ENCODE results near the gene POGZ. TPM values are rescaled to one million over a fixed set of nuclear protein-coding genes. Genes with fewer than 3 reads are reported as not detected.
"Not testable (repeated sequence)": the region's sequence is repeated elsewhere in the genome, so short reads cannot be mapped to it uniquely, and the experiment has no call there.

The POGZ gene
- total RNA-seq, 8 experiments from 2014 or later = 13.2 to 98.2 (median 55.7) TPM

GRCh38 chr1:151405187-151405951, 53.9 kb downstream of the POGZ start:
- 87 to 100% (median 92%) methylated on average over 2 to 12 of the region's 13 CpGs; no CpG with 5 or more reads in 2 of the 10 experiments for WGBS, 10 experiments
- H3K27ac ChIP-seq = no peak overlapping the region
- no peak overlapping the region for H3K4me3 ChIP-seq
- in situ Hi-C loops (cut with MboI; ENCODE audit: low pct_unique_long_range_greater_than_20kb in 2 of 9, low sequenced_read_pairs in 9 of 9, unreplicated experiment in 9 of 9) = no loop called here
- H3K4me1 ChIP-seq (replicated peaks in 1 of 2) = peaks cover 3 to 6% of the 10 kb centered on the region in 2 donors
- ATAC-seq (replicated peaks in 6 of 8) = peak in 4 of 8 experiments; percentile 10 to 52 (median 26)

- ATAC-seq (replicated peaks in 6 of 8) = no peak
- Histone ChIP-seq H3K4me3 (no peak overlapping the region), H3K27ac (no peak overlapping the region), H3K4me1 (replicated peaks in 1 of 2) (peaks cover 9% of the 10 kb centered on the region in 2 donors)
- in situ Hi-C loops (cut with MboI; ENCODE audit: low pct_unique_long_range_greater_than_20kb in 2 of 9, low sequenced_read_pairs in 9 of 9, unreplicated experiment in 9 of 9) = no loop called here
- WGBS, 10 experiments = 81 to 100% (median 96%) methylated on average over 1 to 3 of the region's 3 CpGs
Observed at GRCh38 chr1:151403612-151404011, 55.7 kb downstream of the POGZ start.

- 7 to 85% (median 79%) methylated on average over 1 to 2 of the region's 2 CpGs; no CpG with 5 or more reads in 5 of the 10 experiments for WGBS, 10 experiments
- H3K27ac ChIP-seq = no peak overlapping the region
- no peak for ATAC-seq (replicated peaks in 6 of 8)
- in situ Hi-C loops (cut with MboI; ENCODE audit: low pct_unique_long_range_greater_than_20kb in 2 of 9, low sequenced_read_pairs in 9 of 9, unreplicated experiment in 9 of 9) = no loop called here
- H3K4me1 ChIP-seq (replicated peaks in 1 of 2) = peaks cover 9% of the 10 kb centered on the region in 2 donors
- no peak overlapping the region for H3K4me3 ChIP-seq
Observed at GRCh38 chr1:151402764-151403163, 56.5 kb downstream of the POGZ start.

- in situ Hi-C loops (cut with MboI; ENCODE audit: low pct_unique_long_range_greater_than_20kb in 2 of 9, low sequenced_read_pairs in 9 of 9, unreplicated experiment in 9 of 9) = no loop called here
- Histone ChIP-seq H3K27ac (no peak overlapping the region), H3K4me1 (replicated peaks in 1 of 2) (peaks cover 9% of the 10 kb centered on the region in 2 donors), H3K4me3 (no peak overlapping the region)
- WGBS, 10 experiments = 0 to 100% (median 86%) methylated on average over 1 to 2 of the region's 2 CpGs; no CpG with 5 or more reads in 1 of the 10 experiments
- ATAC-seq (replicated peaks in 6 of 8) = no peak
Observed at GRCh38 chr1:151401860-151402259, 57.4 kb downstream of the POGZ start.

- no peak for ATAC-seq (replicated peaks in 6 of 8)
- Histone ChIP-seq H3K4me3 (no peak overlapping the region), H3K4me1 (replicated peaks in 1 of 2) (peaks cover 9% of the 10 kb centered on the region in 2 donors), H3K27ac (no peak overlapping the region)
- 94 to 97% (median 96%) methylated on average over 4 to 13 of the region's 13 CpGs; no CpG with 5 or more reads in 4 of the 10 experiments for WGBS, 10 experiments
- in situ Hi-C loops (cut with MboI; ENCODE audit: low pct_unique_long_range_greater_than_20kb in 2 of 9, low sequenced_read_pairs in 9 of 9, unreplicated experiment in 9 of 9) = no loop called here
Observed at GRCh38 chr1:151401125-151401788, 58.0 kb downstream of the POGZ start.

- peaks cover 9% of the 10 kb centered on the region in 2 donors for H3K4me1 ChIP-seq (replicated peaks in 1 of 2)
- peak; percentile 90 to 97 (median 96) for ATAC-seq (replicated peaks in 6 of 8)
- WGBS, 10 experiments = 0 to 20% (median 0%) methylated on average over 1 to 41 of the region's 63 CpGs; no CpG with 5 or more reads in 2 of the 10 experiments
- peak within 1 kb of the TSS; percentile 74 to 95 (median 93) for H3K4me3 ChIP-seq
- peak within 1 kb of the TSS; percentile 83 to 88 for H3K27ac ChIP-seq
- in situ Hi-C loops (cut with MboI; ENCODE audit: low pct_unique_long_range_greater_than_20kb in 2 of 9, low sequenced_read_pairs in 9 of 9, unreplicated experiment in 9 of 9) = no loop called here
Observed at GRCh38 chr1:151399324-151400171, 59.7 kb downstream of the POGZ start, which contains the start of gene PSMB4. Gene PSMB4, plus strand, starts transcription at chr1:151399573. Its CDS starts 15 bp downstream, at chr1:151399588.

- H3K27ac ChIP-seq; in situ Hi-C loops (cut with MboI; ENCODE audit: low pct_unique_long_range_greater_than_20kb in 2 of 9, low sequenced_read_pairs in 9 of 9, unreplicated experiment in 9 of 9); H3K4me3 ChIP-seq; ATAC-seq (replicated peaks in 6 of 8); H3K4me1 ChIP-seq (replicated peaks in 1 of 2): not testable (repeated sequence)
- 50 to 92% (median 80%) methylated on average over 1 to 5 of the region's 5 CpGs; no CpG with 5 or more reads in 2 of the 10 experiments for WGBS, 10 experiments
Observed at GRCh38 chr1:151396265-151396664, 63.0 kb downstream of the POGZ start.

GRCh38 chr1:151393583-151393982, 65.7 kb downstream of the POGZ start:
- no peak overlapping the region for H3K4me3 ChIP-seq
- no peak overlapping the region for H3K27ac ChIP-seq
- no peak for ATAC-seq (replicated peaks in 6 of 8)
- in situ Hi-C loops (cut with MboI; ENCODE audit: low pct_unique_long_range_greater_than_20kb in 2 of 9, low sequenced_read_pairs in 9 of 9, unreplicated experiment in 9 of 9) = no loop called here
- no peaks in the 10 kb centered on the region for H3K4me1 ChIP-seq (replicated peaks in 1 of 2)

GRCh38 chr1:151391079-151391563, 68.2 kb downstream of the POGZ start:
- WGBS, 10 experiments = 68 to 100% (median 83%) methylated on average over 2 to 3 of the region's 3 CpGs; no CpG with 5 or more reads in 4 of the 10 experiments
- in situ Hi-C loops (cut with MboI; ENCODE audit: low pct_unique_long_range_greater_than_20kb in 2 of 9, low sequenced_read_pairs in 9 of 9, unreplicated experiment in 9 of 9) = no loop called here
- Histone ChIP-seq H3K4me1 (replicated peaks in 1 of 2) (no peaks in the 10 kb centered on the region), H3K4me3 (no peak overlapping the region), H3K27ac (no peak overlapping the region)
- no peak for ATAC-seq (replicated peaks in 6 of 8)

- H3K4me1 ChIP-seq (replicated peaks in 1 of 2); ATAC-seq (replicated peaks in 6 of 8); in situ Hi-C loops (cut with MboI; ENCODE audit: low pct_unique_long_range_greater_than_20kb in 2 of 9, low sequenced_read_pairs in 9 of 9, unreplicated experiment in 9 of 9); H3K4me3 ChIP-seq; H3K27ac ChIP-seq: not testable (repeated sequence)
- WGBS, 10 experiments = 75 to 96% (median 88%) methylated on average over 3 to 20 of the region's 22 CpGs
Observed at GRCh38 chr1:151390221-151391078, 68.8 kb downstream of the POGZ start.

GRCh38 chr1:151386002-151386401, 73.3 kb downstream of the POGZ start:
- ATAC-seq (replicated peaks in 6 of 8) = no peak
- Histone ChIP-seq H3K4me3 (no peak overlapping the region), H3K27ac (no peak overlapping the region), H3K4me1 (replicated peaks in 1 of 2) (no peaks in the 10 kb centered on the region)
- 0 to 100% (median 65%) methylated on average over 1 to 2 of the region's 2 CpGs; no CpG with 5 or more reads in 4 of the 10 experiments for WGBS, 10 experiments
- in situ Hi-C loops (cut with MboI; ENCODE audit: low pct_unique_long_range_greater_than_20kb in 2 of 9, low sequenced_read_pairs in 9 of 9, unreplicated experiment in 9 of 9) = no loop called here

GRCh38 chr1:151384584-151384983, 74.7 kb downstream of the POGZ start:
- no peak for ATAC-seq (replicated peaks in 6 of 8)
- WGBS, 10 experiments = 0 to 81% (median 61%) methylated on average over 1 to 3 of the region's 3 CpGs; no CpG with 5 or more reads in 3 of the 10 experiments
- Histone ChIP-seq H3K27ac (no peak overlapping the region), H3K4me3 (no peak overlapping the region), H3K4me1 (replicated peaks in 1 of 2) (no peaks in the 10 kb centered on the region)
- in situ Hi-C loops (cut with MboI; ENCODE audit: low pct_unique_long_range_greater_than_20kb in 2 of 9, low sequenced_read_pairs in 9 of 9, unreplicated experiment in 9 of 9) = no loop called here

Measured in motor neuron (in vitro differentiated cells).